Effector memory CD4-positive, alpha-beta T cell (primary cell): ENCODE results near the gene FAM222B.
"Not testable (repeated sequence)": the region's sequence is repeated elsewhere in the genome, so short reads cannot be mapped to it uniquely, and the experiment has no call there.

Experiments used
- DNase-seq, 3 donors: peaks; one replicate each; pipeline ENCODE4 v3.0.0-alpha.2; 2020
- H3K27ac ChIP-seq: 2 replicates; pipeline ENCODE4 v1.7.0; 2013; ENCODE audit warnings: mild to moderate bottlenecking, low read length, moderate library complexity; ENCODE audit not compliant: insufficient read depth, poor library complexity, severe bottlenecking
- H3K27me3 ChIP-seq: replicated peaks from 2 replicates; pipeline ENCODE4 v1.7.0; 2013; ENCODE audit warnings: mild to moderate bottlenecking, low read length; ENCODE audit not compliant: insufficient read depth, control insufficient read depth, poor library complexity, severe bottlenecking
- H3K36me3 ChIP-seq: 2 replicates; pipeline ENCODE4 v1.7.0; 2013; ENCODE audit warnings: mild to moderate bottlenecking, low read length, moderate library complexity; ENCODE audit not compliant: control insufficient read depth, insufficient read depth
- H3K4me1 ChIP-seq: 2 replicates; pipeline ENCODE4 v1.7.0; 2013; ENCODE audit warnings: low read length, mild to moderate bottlenecking; ENCODE audit not compliant: control insufficient read depth, insufficient read depth, poor library complexity, severe bottlenecking
- H3K4me3 ChIP-seq: 2 replicates; pipeline ENCODE4 v1.7.0; 2013; ENCODE audit warnings: low read length, low read depth, mild to moderate bottlenecking; ENCODE audit not compliant: insufficient read depth, poor library complexity, severe bottlenecking
- H3K9me3 ChIP-seq: 2 replicates; pipeline ENCODE4 v1.7.0; 2013; ENCODE audit warnings: mild to moderate bottlenecking, low read length, moderate library complexity; ENCODE audit not compliant: control insufficient read depth

Gene FAM222B

GRCh38 chr17:28741358-28742349 lies 100.9 kb downstream of the FAM222B start:
- Histone ChIP-seq H3K4me3 (no peak overlapping the region), H3K4me1 (peaks cover 35% of the 10 kb centered on the region)
- DNase-seq = no peak

GRCh38 chr17:28740406-28741357 lies 101.9 kb downstream of the FAM222B start:
- Histone ChIP-seq H3K4me1 (peaks cover 32% of the 10 kb centered on the region), H3K4me3 (no peak overlapping the region), H3K36me3 (no peaks in the 10 kb centered on the region), H3K9me3 (no peaks in the 10 kb centered on the region), H3K27ac (no peak overlapping the region), H3K27me3 (no peaks in the 10 kb centered on the region)
- no peak for DNase-seq

More at GRCh38 chr17:28741358-28742349, 100.9 kb downstream of the FAM222B start:
- H3K36me3 ChIP-seq = no peaks in the 10 kb centered on the region
- no peak overlapping the region for H3K27ac ChIP-seq
- H3K9me3 ChIP-seq = no peaks in the 10 kb centered on the region
- H3K27me3 ChIP-seq = no peaks in the 10 kb centered on the region

DNA sequence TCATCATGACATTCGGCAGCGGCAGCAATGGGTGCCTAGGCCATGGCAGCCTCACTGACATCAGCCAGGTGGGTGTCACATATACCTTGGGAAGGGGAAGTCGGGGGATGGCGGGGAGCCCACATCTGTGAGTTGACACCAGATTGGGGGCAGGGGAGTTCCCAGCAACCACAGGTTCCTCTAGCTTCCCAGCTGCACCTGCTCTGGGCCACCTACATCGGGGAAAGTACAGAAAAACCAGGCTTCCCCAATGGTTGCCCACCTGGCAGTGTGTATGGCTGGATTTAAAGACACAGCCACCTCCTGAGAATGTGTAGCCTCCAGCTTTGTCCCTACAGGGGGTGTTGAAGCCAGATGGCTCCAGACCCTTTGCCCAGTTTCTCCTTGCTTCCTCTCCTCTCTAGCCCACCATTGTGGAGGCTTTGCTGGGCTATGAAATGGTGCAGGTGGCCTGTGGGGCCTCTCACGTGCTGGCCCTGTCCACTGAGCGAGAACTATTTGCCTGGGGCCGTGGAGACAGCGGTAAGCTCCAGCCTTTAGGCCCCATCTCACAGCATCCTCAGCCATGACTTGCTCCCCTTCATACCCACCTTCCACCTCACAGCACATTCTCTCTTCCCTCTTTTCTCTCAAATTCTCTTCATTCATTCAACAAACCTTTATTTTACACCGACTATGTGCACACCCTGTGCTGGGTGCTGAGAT lies 103.8 kb downstream of the FAM222B start:
- Histone ChIP-seq H3K36me3 (no peaks in the 10 kb centered on the region), H3K27me3 (no peaks in the 10 kb centered on the region), H3K9me3 (no peaks in the 10 kb centered on the region), H3K4me3 (no peak overlapping the region), H3K4me1 (peaks cover 17% of the 10 kb centered on the region), H3K27ac (no peak overlapping the region)
- peak; percentile 32 to 51 (median 48) for DNase-seq

GRCh38 chr17:28737770-28738679 lies 104.6 kb downstream of the FAM222B start:
- Histone ChIP-seq H3K9me3 (no peaks in the 10 kb centered on the region), H3K27me3 (no peaks in the 10 kb centered on the region), H3K27ac (no peak overlapping the region), H3K36me3 (no peaks in the 10 kb centered on the region), H3K4me1 (peaks cover 11% of the 10 kb centered on the region), H3K4me3 (no peak overlapping the region)
- no peak for DNase-seq

DNA sequence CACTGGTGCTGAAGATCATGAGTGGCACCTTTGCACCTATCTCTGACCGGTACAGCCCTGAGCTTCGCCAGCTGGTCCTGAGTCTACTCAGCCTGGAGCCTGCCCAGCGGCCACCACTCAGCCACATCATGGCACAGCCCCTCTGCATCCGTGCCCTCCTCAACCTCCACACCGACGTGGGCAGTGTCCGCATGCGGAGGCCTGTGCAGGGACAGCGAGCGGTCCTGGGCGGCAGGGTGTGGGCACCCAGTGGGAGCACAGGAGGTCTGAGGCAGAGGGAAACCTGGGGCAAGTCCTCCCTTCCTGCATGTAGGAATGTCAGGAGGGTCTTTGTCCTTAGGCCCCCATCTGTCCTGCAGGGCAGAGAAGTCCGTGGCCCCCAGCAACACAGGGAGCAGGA lies 105.3 kb downstream of the FAM222B start:
- Histone ChIP-seq H3K9me3 (no peaks in the 10 kb centered on the region), H3K4me1 (peaks cover 11% of the 10 kb centered on the region), H3K27ac (no peak overlapping the region), H3K27me3 (no peaks in the 10 kb centered on the region), H3K4me3 (no peak overlapping the region), H3K36me3 (no peaks in the 10 kb centered on the region)
- DNase-seq = no peak

GRCh38 chr17:28735913-28736769 lies 106.4 kb downstream of the FAM222B start:
- H3K4me1 ChIP-seq = peaks cover 11% of the 10 kb centered on the region
- DNase-seq, H3K4me3 ChIP-seq, H3K27ac ChIP-seq, H3K9me3 ChIP-seq, H3K36me3 ChIP-seq, H3K27me3 ChIP-seq: not testable (repeated sequence)

DNA sequence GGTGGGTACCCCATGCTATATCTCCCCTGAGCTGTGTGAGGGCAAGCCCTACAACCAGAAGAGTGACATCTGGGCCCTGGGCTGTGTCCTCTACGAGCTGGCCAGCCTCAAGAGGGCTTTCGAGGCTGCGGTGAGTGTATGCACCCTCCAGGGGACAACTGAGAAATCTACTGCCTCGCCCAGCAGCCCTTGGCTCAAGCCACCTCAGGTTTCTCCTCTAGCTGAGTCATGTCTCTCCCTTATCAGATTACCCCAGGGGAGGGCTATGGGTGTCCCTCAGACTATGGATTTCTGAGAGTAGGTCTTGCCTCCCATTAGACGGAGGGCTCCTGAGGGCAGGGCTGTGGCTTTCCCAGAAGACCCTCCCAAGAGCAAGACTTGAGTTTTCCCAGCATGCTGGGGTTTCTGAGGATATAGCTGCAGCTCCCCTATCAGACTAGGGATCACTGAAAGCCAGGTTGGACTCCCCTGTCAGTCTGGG lies 107.3 kb downstream of the FAM222B start:
- no peak for DNase-seq
- H3K27me3 ChIP-seq = no peaks in the 10 kb centered on the region
- H3K9me3 ChIP-seq = no peaks in the 10 kb centered on the region
- peaks cover 11% of the 10 kb centered on the region for H3K4me1 ChIP-seq
- H3K4me3 ChIP-seq = no peak overlapping the region
- no peaks in the 10 kb centered on the region for H3K36me3 ChIP-seq
- no peak overlapping the region for H3K27ac ChIP-seq

GRCh38 chr17:28734712-28735241 lies 107.8 kb downstream of the FAM222B start:
- DNase-seq = no peak
- no peaks in the 10 kb centered on the region for H3K36me3 ChIP-seq
- no peak overlapping the region for H3K27ac ChIP-seq
- no peaks in the 10 kb centered on the region for H3K27me3 ChIP-seq
- H3K4me3 ChIP-seq = no peak overlapping the region
- H3K4me1 ChIP-seq = peaks cover 11% of the 10 kb centered on the region
- H3K9me3 ChIP-seq = no peaks in the 10 kb centered on the region
